CD4-positive, alpha-beta T cell treated with Interleukin-2 at 100 ng/mL for 4 hours (primary cell): ENCODE data around the gene SIGLEC11.
"Not testable (repeated sequence)": the region's sequence is repeated elsewhere in the genome, so short reads cannot be mapped to it uniquely, and the experiment has no call there.

Experiments
- DNase-seq: peaks from one replicate; pipeline ENCODE4 v3.0.0-alpha.2; 2020; ENCODE audit warnings: low spot score

Gene SIGLEC11

DNA sequence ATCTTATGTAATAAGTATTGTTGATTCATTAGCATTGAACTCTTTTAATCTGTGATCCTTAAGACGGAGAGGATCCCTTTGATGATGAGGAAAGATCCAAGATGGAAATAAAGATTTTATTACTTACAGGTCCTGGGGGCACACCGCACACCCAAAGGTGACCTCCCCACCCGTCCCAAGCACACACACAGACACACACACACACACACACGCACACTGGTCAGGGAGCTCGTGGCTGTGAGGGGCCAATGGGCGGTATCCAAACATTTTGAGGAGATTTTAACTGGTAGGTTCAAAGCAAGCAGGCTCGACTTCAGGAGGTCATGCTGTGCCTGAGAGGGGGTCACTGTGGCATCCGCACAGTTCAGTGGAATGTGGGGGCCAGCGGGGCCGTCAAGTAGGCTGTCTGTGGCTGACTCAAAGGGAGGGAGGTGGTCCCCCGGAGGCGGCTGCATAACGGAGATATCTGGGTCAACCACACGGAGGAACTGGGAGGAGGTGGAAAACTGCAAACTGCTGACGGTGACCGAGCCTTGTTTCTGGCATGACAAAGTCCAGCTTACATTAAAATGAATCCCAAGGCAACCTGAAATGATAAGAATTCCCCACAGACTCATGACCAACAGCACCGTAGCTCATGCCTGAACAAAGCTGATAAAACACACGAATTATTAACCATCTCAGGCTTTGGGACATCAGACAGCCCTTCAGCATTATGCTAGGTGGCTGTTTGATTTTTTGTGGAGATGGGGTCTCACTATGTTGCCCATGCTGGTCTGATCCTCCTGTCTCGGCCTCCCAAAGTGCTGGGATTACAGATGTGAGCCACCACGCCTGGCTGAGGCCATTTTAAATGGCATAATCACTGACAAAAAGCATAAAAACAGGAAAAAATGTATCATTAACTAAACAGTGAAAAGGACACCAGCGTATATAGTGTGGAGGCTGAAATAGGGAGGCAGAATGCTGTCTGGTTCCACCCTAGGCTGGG lies 20.9 kb upstream of the SIGLEC11 start:
- DNase-seq = no peak

GRCh38 chr19:49978324-49978723 lies 17.4 kb upstream of the SIGLEC11 start:
- DNase-seq = no peak

DNA sequence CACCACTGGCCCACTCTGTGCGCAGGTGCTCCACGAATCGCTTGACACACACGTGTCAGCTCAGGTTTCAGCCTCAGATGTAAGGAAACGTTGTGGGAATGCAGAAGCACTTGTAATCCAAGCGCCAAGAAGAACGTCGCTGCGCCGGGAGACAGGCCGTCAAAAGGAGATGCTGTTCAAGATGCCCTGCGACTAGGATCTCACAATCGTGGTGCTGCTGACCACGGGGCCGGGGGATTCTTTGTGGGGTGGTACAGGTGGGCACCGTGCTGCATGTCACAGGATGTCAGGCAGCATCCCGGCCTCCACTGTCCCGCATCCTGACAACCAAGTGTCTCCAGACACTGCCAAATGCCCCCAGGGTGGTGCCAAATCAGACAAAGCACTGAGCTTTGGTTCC lies 16.9 kb upstream of the SIGLEC11 start:
- no peak for DNase-seq

DNA sequence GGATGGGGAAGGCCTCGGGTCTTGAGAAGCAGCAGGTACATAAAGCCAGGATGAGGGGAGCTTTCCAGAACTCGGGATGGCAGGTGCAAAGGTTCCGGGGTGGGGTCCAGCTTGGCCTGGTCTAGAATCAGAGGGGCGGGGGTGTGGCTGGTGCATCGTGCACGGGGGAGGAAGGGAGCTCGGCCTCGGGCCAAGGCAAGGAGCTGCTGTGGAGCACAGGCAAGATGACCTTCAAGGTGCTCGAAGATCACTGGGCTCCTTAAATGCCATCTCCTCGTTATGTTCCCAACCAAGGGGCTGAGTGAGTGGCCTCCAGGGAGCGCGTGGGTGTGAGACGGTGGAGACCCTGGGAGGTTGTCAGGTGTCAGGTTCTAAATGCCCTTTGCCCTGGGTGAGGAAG lies 16.1 kb upstream of the SIGLEC11 start:
- DNase-seq = no peak

DNA sequence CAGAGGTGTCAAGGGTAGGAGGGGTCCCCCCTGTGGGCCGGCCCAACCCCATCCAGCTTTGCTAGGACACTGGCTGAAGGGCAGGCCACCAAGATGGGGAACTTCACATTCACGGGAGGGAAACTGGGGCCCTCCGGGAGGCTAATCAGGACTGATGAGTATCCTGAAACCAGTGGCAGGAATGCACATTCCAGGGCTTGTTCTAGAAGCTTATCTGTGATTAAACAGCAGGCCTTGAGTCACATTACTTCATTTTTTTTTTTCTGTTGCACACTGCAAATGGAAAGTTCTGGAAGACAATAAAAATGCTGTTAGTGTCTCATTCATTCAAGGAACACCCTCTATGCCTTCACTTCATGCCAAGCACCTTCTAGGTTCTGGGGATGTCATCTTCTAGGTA lies 15.5 kb upstream of the SIGLEC11 start:
- DNase-seq = no peak

GRCh38 chr19:49975051-49975450 lies 14.1 kb upstream of the SIGLEC11 start:
- no peak for DNase-seq

GRCh38 chr19:49973987-49974386 lies 13.0 kb upstream of the SIGLEC11 start:
- no peak for DNase-seq

- no peak for DNase-seq
These were observed 11.9 kb upstream of the SIGLEC11 start for GRCh38 chr19:49972841-49973240.

GRCh38 chr19:49971991-49972411 lies 11.0 kb upstream of the SIGLEC11 start:
- DNase-seq = no peak

DNA sequence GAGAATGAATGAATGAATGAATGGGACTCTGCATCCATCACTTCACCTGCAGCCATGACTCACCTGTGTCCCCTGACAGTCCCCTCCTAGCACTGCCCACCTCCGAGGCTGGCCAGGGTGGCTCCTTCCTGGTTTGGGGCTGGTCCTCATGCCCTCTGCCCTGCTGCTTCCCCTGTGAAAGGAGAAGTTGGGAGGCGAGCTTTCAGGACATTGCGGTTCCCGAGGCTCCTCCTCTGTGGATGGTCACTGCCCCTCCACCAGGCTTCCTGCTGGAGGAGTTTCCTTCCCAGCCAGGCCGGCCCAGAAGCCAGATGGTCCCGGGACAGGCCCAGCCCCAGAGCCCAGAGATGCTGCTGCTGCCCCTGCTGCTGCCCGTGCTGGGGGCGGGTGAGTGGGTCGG lies 8.4 kb upstream of the SIGLEC11 start:
- DNase-seq = not testable (repeated sequence)

- DNase-seq = no peak
These were observed 7.4 kb upstream of the SIGLEC11 start for GRCh38 chr19:49968279-49968922.

DNA sequence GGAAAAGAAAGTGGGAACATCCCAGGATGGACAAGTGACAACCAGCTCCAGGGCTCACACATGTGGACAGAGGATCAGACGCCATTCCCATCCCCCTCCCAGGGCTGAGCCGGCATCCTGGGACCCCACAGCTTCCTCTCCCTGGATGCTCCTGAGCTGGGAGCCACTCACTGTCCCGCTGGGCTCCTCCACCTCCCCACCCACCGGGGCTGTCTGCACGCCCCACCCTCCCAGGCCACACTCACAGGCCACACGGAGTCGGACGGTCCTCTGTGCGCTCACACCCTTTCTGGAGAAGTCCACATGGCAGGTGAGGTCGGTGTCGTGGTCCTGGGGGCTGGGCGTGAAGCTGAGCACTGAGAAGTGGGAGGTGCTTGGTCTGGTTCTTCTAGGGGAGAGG lies 1.1 kb downstream of the SIGLEC11 start:
- DNase-seq = not testable (repeated sequence)

GRCh38 chr19:49958596-49958995 lies 2.4 kb downstream of the SIGLEC11 start:
- DNase-seq = not testable (repeated sequence)

GRCh38 chr19:49958144-49958543 lies 2.8 kb downstream of the SIGLEC11 start:
- DNase-seq = not testable (repeated sequence)

DNA sequence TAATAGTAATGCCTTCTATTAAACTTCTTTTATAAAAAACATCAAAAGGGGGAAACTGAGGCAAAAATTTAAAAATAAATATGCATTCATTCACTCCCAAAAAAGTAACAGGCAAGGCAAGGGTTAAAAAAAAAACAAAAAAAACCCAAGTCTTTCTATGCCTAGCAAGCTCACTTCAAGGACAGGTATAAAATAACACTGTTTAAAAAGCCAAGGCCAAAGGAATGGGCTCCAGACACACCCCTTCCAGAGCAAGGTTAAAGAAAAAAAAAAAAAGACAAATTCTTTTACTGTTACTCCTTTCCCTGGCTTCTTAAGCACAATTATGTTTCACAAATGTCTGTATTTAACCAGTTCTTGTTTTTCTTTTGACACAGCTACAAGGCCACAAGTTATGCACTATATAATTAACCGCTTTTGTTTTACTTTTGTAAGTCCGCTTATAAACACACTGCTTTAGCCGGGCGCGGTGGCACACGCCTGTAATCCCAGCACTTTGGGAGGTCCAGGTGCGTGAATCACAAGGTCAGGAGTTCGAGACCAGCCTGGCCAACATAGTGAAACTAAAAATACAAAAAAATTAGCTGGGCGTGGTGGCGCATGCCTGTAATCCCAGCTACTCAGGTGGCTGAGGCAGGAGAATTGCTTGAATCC lies 3.6 kb downstream of the SIGLEC11 start:
- no peak for DNase-seq

DNA sequence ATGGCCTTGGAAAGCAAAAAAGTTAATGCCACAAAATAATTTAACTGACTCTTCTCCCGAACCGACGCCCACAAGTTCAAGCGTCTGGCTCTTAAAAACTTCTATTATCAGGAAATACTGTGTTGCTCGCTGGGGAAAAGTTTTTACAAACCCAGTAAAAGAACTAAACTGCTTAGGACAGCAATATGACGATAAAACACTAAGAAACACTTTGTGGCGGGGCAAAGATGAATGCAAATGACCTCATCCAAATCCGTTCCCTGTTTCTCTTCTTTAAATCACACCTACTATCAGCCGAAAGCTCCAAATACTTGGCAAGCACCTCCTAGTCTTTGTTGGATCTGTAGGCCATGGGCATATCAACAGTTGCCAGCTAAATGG lies 4.9 kb downstream of the SIGLEC11 start:
- DNase-seq = no peak

DNA sequence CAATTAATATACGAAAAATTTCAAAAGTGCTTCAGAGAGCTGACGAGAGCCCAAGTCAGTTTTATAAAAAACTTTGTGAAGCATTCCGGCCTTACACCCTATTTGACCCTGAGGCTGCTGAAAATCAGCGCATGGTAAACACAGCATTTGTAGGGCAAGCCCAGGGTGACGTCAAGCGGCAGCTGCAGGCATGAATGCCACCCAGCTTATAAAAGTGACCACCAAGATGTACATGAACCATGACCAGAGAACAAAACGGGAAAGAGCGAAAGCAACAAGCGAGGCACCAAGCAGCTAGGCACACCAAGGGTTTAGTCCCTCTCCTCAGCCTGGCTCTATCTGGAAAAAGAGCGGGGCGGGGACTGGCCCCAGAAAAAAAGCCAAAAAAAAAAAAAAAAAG lies 6.0 kb downstream of the SIGLEC11 start:
- DNase-seq = no peak

GRCh38 chr19:49954092-49954829 lies 6.7 kb downstream of the SIGLEC11 start:
- no peak for DNase-seq

GRCh38 chr19:49953416-49953815 lies 7.6 kb downstream of the SIGLEC11 start:
- DNase-seq = no peak

- no peak for DNase-seq
These were observed 8.1 kb downstream of the SIGLEC11 start for GRCh38 chr19:49952906-49953305.

- no peak for DNase-seq
These were observed 8.5 kb downstream of the SIGLEC11 start for GRCh38 chr19:49952479-49952836.

DNA sequence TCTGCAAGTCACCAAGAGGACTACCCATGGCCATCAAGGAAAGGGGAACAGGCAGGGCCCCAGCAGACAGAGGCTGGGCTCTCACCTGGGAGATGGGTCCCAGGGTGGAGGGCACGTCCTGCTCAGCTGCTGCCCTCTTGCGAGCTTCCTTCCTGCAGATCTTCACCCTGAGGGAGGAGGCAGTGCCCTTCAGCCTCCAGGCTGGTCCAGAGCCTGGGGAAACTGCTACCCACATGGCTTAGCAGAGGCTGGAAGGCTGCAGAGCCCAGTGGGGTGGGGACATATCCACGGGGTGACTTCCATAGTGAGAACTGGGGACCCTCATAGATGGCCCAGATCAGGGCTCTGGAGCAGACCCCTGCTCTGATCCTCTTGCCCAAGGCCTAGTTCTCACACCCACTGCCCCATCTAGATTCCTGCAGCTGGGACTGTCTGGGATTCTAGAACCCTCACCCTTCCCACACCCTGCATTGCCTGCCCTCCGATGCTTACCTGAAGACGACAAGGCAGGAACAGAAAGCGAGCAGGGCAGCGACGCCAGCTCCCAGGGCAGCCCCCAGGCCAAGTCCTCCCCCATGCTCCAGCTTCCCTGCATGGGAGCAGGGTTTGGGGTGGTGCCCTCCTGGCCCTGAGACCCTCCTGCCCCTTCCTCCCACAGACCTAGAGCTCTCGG lies 9.0 kb downstream of the SIGLEC11 start:
- no peak for DNase-seq
